ENCODE data around the gene CHRND. TPM values are rescaled to one million over a fixed set of nuclear protein-coding genes. Genes with fewer than 3 reads are reported as not detected.

Gene CHRND
- total and polyA plus RNA-seq, 2 of the 4 experiments (the other 2 are of a cell fraction), result not detected

DNA sequence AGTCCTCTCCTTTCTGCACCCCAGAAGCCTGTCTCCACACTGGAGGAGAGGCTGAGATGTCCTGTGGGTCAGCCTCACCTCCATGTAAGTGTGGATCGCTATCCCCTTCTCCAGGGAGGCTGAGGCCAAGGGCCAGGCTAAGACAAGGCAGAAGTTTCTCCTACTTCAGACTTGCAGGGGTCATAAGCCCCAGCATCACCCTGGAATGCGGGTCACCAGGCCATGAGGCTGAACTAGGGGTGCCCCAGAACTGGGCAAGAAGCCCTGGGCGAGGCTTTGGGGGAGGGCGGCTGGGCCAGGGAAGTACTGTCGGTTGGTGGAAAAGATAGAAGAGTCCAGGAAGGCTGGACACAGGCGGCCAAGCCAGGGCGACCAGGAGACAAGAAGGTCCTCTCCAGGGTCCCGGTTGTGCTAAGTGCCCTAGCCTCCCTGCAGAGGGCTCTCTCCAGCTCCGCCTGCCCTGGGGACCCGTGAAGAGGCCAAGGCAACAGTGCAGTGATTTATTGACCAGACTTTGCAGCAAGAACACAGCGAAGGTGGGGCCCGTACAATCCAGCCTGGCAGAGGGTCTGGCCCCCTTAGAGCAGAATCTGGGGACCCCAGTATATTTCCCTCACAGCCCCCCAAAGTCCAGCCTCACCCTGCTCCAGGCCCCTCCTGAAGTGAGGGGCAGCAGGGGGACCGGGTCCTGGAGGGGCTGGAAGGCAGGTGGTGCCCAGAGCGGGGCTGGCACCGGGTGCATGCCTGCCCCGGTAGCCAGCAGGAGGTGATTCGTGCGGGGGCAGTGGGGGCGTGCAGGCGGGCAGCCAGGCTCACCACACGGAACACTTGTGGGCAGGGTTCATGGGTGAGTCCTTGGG is 46.4 kb upstream of the CHRND start:
- Histone ChIP-seq H3K14ac (replicated peaks; ENCODE audit: low read depth, low read length) (no peak overlapping the region), H2BK120ac (ENCODE audit: low read depth, low read length) (no peak overlapping the region), H4K91ac (ENCODE audit: insufficient read depth, low read depth, low read length) (no peak overlapping the region), H3K9me1 (ENCODE audit: insufficient read depth, low read length) (no peaks in the 10 kb centered on the region), H2BK20ac (ENCODE audit: low read depth, low read length) (no peak overlapping the region), H2AK5ac (ENCODE audit: low read depth, low read length) (no peak overlapping the region), H3K27me3 (ENCODE audit: control insufficient read depth, insufficient read depth, low read length) (peaks cover 46% of the 10 kb centered on the region), H3K79me1 (ENCODE audit: low read depth in 1 of 2, low read length in 2 of 2) (no peaks in the 10 kb centered on the region), H2BK5ac (ENCODE audit: low read depth, low read length, poor library complexity, severe bottlenecking) (no peak overlapping the region), H3K36me3 (ENCODE audit: control insufficient read depth, insufficient read depth, low read length) (no peaks in the 10 kb centered on the region), H3K4me2 (ENCODE audit: low read depth, low read length) (no peak overlapping the region), H4K8ac (ENCODE audit: low read depth in 2 of 2, low read length in 2 of 2) (no peak overlapping the region), H4K20me1 (ENCODE audit: insufficient read depth, low read length) (no peaks in the 10 kb centered on the region), H4K5ac (ENCODE audit: low read depth, low read length) (no peak overlapping the region), H3K23ac (ENCODE audit: low read depth, low read length) (no peak overlapping the region), H3K4ac (ENCODE audit: low read depth, low read length) (no peak overlapping the region), H2AFZ (replicated peaks; ENCODE audit: low read length, poor library complexity) (no peak overlapping the region), H3K56ac (ENCODE audit: extremely low read depth, insufficient read depth, low read length) (no peak overlapping the region), H3K9me3 (ENCODE audit: control insufficient read depth, insufficient read depth, low read length) (no peaks in the 10 kb centered on the region), H2BK15ac (ENCODE audit: low read depth, low read length) (no peak overlapping the region), H3K4me3 (ENCODE audit: insufficient read depth, low read depth, low read length) (no peak overlapping the region), H3K18ac (ENCODE audit: low read depth, low read length) (no peak overlapping the region), H2AK9ac (replicated peaks; ENCODE audit: low read depth, low read length, poor library complexity) (no peak overlapping the region), H3K27ac (ENCODE audit: insufficient read depth, low read length) (no peak overlapping the region), H3K9ac (ENCODE audit: low read depth, low read length) (no peak overlapping the region), H3K4me1 (ENCODE audit: control insufficient read depth, insufficient read depth, low read length) (no peaks in the 10 kb centered on the region)
- ATAC-seq (ENCODE audit: low read depth) (no peak), DNase-seq (no peak)
- BruUV-seq (replicated peaks), result no TSS peak
- TF ChIP-seq MAFK (IDR thresholded peaks at IDR 0.05; ENCODE audit: low read depth, low read length) (no peak), SMC3 (IDR thresholded peaks at IDR 0.05; ENCODE audit: low read depth, low read length) (no peak), RAD21 (IDR thresholded peaks at IDR 0.05; ENCODE audit: low read length) (no peak), POLR2A (IDR thresholded peaks at IDR 0.05; ENCODE audit: low read depth, low read length) (no peak), BHLHE40 (IDR thresholded peaks at IDR 0.05; ENCODE audit: low read depth, low read length) (no peak), FOS (IDR thresholded peaks at IDR 0.05; ENCODE audit: low read depth, low read length) (no peak)
- TF ChIP-seq, protein P1, sequence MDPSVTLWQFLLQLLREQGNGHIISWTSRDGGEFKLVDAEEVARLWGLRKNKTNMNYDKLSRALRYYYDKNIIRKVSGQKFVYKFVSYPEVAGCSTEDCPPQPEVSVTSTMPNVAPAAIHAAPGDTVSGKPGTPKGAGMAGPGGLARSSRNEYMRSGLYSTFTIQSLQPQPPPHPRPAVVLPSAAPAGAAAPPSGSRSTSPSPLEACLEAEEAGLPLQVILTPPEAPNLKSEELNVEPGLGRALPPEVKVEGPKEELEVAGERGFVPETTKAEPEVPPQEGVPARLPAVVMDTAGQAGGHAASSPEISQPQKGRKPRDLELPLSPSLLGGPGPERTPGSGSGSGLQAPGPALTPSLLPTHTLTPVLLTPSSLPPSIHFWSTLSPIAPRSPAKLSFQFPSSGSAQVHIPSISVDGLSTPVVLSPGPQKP (IDR thresholded peaks at IDR 0.05; ENCODE audit: borderline replicate concordance, low read depth, low read length), result no peak
- 57% methylated on average over 17 of the region's 21 CpGs; no CpG with 5 or more reads in 1 of the 2 experiments for WGBS, 2 experiments (ENCODE audit: extremely low coverage in 2 of 2, insufficient read length in 1 of 2)
- dilution Hi-C loops (cut with HindIII; ENCODE audit: low sequenced_read_pairs, unreplicated experiment) (no loop called here), intact Hi-C loops (cut with micrococcal nuclease) (no loop called here), in situ Hi-C loops (cut with MboI; ENCODE audit: low sequenced_read_pairs) (no loop called here)
- ChIA-PET POLR2A (ENCODE audit: unreplicated experiment) (no interaction called here), CTCF (no interaction called here)
